Right forelimb (tissue), 1 donor: ENCODE measurements around the gene ATP11A.
A peak's percentile ranks its signal among the peaks of the same experiment; 100 is the strongest.
"Not testable (repeated sequence)": the region's sequence is repeated elsewhere in the genome, so short reads cannot be mapped to it uniquely, and the experiment has no call there.

Experiments
- DNase-seq: peaks from one replicate; pipeline ENCODE4 v3.0.0-alpha.2; 2018

Gene ATP11A

GRCh38 chr13:112693831-112694497, 4.1 kb downstream of the ATP11A start:
- DNase-seq, result peak; percentile 40

GRCh38 chr13:112695121-112695520, 5.3 kb downstream of the ATP11A start:
- no peak for DNase-seq

GRCh38 chr13:112696001-112696868, 6.4 kb downstream of the ATP11A start:
- peak; percentile 32 for DNase-seq

GRCh38 chr13:112696869-112697465, 7.1 kb downstream of the ATP11A start:
- DNase-seq, result peak; percentile 41

- DNase-seq, result peak; percentile 43
These were observed 8.2 kb downstream of the ATP11A start for GRCh38 chr13:112697756-112698655.

- peak; percentile 44 for DNase-seq
These were observed 9.6 kb downstream of the ATP11A start for GRCh38 chr13:112699322-112699918.

GRCh38 chr13:112700291-112701060, 10.6 kb downstream of the ATP11A start:
- peak; percentile 28 for DNase-seq

- no peak for DNase-seq
These were observed 12.6 kb downstream of the ATP11A start for GRCh38 chr13:112702341-112702985.

GRCh38 chr13:112702986-112703379, 13.1 kb downstream of the ATP11A start:
- DNase-seq, result no peak

- no peak for DNase-seq
These were observed 13.8 kb downstream of the ATP11A start for GRCh38 chr13:112703449-112704284.

- DNase-seq, result no peak
These were observed 14.7 kb downstream of the ATP11A start for GRCh38 chr13:112704308-112705145.

GRCh38 chr13:112705286-112705685, 15.4 kb downstream of the ATP11A start:
- DNase-seq, result no peak

GRCh38 chr13:112706171-112706570, 16.3 kb downstream of the ATP11A start:
- DNase-seq, result no peak

- DNase-seq, result no peak
These were observed 18.9 kb downstream of the ATP11A start for GRCh38 chr13:112708560-112709240.

- not testable (repeated sequence) for DNase-seq
These were observed 19.5 kb downstream of the ATP11A start for GRCh38 chr13:112709316-112709715.

GRCh38 chr13:112709825-112710783, 20.3 kb downstream of the ATP11A start:
- peak; percentile 34 for DNase-seq
